RPMI8226 (cell line): ENCODE measurements around the gene COL4A3.
A peak's percentile ranks its signal among the peaks of the same experiment; 100 is the strongest.

Experiments used
- DNase-seq: peaks from one replicate; pipeline ENCODE4 v3.0.0-alpha.2; 2015

The COL4A3 gene

GRCh38 chr2:227296671-227297405 lies 132.4 kb downstream of the COL4A3 start:
- DNase-seq: no peak

GRCh38 chr2:227301523-227301922 lies 137.1 kb downstream of the COL4A3 start:
- no peak for DNase-seq

GRCh38 chr2:227308784-227309183 lies 144.4 kb downstream of the COL4A3 start:
- no peak for DNase-seq

DNA sequence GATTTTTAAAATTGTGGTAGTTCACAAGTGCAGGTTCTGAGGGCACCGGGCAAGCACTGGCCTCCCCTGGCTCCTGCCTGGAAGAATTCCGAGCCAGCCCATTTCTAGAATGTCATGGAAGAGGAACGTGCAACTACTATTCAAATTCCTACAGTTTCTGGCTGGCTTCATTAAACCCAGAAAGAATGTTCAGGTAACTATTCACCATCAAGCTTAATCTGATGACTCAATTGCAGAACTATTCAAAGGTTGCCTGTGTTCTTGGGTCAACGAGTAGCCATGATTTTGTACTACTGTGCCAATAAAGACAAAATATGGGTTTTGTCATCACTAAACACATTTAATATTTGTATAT lies 146.3 kb downstream of the COL4A3 start:
- no peak for DNase-seq

- no peak for DNase-seq
Observed at GRCh38 chr2:227311861-227312506, 147.6 kb downstream of the COL4A3 start.

DNA sequence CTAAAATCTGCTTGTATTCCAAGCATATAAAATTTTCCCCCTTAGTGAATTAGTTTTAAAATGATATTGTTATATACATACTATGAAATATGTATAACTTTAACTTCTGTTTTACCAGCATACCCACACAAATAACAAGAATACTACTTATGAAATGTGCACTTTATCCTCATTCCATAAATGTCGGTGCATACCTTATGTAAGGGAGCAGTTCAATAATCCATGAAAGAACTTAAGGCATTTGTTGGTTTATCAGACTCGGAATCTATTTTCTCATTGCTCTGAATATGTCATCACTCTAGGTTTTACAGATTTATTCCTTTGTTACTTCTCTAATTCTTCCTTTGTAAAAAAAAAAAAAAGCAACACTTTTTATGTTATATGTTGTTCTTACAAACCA lies 148.2 kb downstream of the COL4A3 start:
- no peak for DNase-seq

DNA sequence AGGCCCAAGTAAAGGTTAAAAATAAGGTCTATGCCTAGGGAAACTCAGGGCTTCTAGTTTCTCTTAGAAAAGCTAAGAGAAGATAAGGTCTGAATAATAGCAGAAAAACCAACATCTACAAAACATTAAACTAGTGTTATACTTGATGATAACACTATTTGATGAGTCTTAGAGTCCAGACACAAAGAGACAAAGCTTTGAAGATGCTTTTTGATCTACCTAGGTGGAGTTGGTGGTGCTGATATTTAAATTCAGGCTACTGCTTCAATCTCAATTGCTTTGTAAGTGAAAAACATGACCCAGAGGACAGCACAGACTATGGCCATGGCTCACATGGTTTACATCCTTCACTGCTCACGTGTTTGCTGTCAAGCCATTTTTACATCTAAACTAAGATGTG lies 148.9 kb downstream of the COL4A3 start:
- no peak for DNase-seq

DNA sequence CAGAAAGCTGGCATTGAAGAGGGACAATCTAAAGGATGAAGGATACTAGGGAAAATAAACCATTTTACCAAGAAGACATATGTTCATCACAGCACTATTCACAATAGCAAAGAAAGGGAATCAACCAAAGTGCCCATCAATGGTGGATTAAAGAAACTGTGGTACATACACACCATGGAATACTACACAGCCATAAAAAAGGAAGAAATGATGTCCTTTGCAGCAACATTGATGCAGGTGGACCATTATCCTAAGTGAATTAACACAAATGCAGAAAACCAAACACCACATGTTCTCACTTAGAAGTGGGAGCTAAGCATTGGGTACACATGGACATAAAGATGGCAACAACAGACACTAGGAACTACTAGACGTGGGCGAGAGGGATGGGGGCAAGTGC lies 153.4 kb downstream of the COL4A3 start:
- DNase-seq: no peak

DNA sequence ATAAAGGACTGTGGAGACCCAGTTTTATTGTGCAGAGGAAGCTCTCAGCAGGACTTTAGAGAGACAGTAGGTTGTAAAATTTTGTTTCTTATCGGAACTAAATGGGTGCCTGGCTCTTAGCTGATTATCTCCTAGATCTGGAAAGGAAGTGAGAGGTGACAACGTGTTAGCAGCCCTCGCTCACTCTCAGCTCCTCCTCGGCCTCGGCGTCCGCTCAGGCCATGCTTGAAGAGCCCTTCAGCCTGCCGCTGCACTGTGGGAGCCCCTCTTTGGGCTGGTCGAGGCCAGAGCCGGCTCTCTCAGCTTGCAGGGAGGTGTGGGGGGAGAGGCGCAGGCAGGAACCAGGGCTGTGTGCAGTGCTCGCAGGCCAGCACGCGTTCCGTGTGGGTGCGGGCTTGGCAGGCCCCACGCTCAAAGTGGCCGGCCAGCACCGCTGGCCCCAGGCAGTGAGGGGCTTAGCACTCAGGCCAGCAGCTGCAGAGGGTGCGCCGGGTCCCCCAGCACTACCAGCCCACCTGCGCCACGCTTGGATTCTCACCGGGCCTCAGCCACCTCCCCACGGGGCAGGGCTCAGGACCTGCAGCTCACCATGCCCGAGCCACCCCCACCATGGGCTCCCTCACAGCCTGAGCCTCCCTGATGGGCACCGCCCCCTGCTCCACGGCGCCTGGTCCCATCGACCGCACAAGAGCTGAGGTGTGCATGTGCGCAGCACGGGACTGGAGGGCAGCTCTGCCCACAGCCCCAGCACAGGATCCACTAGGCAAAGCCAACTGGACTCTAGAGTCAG lies 156.1 kb downstream of the COL4A3 start:
- DNase-seq: no peak

DNA sequence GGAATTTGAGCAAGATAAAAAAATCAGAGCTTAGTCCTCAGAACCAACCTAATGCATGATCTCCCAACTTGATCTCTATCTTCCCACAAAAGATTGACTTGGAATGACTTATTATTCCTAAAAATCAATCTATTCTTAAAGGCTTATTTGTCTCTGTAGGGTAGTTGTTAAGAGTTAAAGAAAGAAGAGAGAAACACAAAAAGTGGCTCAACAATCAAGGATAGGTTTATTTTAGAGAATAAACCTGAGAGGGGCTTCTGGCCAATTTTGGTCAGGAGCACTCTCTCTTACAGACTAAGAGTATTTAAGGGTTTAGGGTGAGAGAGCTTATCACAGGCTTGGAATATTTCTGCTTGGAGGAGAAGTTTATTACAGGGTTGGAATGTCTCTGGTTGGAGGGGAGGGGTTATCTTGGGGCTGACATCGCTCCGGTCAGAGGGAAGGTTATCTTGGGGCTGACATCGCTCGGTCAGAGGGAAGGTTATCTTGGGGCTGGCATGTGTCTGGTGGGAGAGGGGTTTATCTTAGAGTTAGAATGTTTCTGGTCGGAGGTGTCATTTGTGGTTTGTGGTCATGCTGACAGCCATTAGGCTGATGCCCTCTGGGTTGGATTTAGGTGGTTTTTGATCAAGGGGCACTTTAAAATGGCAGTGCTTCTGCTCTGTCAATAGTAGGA lies 158.2 kb downstream of the COL4A3 start:
- DNase-seq: no peak

DNA sequence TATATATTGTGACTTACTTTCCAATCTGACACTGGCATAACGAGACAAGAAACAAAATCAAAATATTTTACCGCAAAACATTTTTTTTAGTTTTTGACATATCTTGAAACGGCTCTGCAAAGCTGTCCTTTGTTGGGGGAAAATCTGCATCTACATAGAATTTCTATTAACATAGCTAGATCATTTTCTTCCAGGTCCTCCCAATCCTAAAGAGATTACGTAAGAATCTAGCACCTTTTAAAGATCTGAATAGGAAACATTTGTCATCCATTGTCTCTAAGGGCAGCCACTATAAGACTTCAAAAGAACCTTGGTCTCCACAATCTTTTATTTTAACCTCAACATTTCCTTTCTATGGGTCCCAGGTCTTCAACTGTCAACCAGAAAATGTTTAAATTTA lies 159.4 kb downstream of the COL4A3 start:
- no peak for DNase-seq

- peak; percentile 24 for DNase-seq
Observed at GRCh38 chr2:227324642-227324994, 160.2 kb downstream of the COL4A3 start.

DNA sequence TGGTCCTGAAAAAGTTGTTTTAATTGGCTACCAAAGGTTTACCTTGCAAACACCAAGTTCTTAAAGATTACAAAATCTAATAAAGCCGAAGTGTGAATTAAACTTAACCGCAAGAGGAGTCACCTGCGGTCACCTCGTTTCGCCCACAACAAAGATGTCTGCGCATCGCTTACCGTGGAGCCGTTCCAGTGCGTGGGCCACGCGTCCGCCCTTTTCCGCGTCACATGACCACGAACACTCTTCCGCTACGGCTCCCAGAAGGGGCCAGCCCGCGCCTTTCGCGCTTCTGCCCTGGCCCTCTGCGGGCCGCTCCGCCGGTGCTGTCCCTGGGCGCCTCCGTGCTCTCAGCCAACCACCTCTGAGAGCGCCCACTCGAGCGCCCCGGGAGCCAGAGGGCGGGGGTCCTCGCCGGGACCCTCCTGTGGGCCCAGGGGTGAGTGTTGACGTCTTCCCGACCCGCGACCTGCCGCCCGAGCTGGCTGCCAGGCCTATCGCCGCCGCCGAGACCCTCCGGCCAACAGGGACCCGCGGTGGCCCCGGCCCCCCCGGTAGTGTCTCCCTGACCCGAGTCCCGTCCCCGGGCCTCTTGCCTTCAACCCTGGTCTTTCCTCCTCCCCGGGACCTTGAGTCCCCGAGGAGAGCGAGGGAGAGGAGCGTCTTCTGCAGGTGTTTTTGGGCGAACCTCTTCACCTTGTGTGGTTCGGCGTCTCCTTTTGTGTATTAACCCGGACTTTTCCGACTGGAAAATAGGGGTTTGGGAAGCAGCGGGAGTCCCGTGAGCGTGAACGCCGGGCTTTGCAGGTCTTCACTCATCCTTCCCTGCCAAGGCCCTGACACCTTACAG lies 160.8 kb downstream of the COL4A3 start, which contains the start of gene MFF:
Gene MFF, plus strand, starts transcription at position 257 of the 844 bp plus-strand sequence. CDS start 5,415 bp downstream, outside the sequence.
- peak; percentile 92 for DNase-seq

DNA sequence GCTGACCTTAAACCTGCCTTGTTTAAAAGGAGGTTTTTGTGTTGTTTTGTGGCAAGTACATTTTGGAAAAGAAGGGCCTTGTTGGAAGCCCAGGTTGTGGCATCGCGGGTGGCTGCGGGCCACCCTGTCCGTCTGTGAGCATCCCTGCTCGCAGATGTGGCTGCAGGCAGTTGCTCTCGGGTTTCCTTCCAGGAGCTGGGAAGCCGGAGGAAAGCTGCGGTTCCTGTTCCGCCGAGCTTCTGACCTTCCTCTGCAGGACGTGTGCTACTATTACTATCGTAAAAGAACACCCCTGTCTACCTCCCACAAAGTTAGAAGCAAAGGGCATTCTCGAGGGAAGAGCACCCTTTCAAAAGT lies 161.4 kb downstream of the COL4A3 start:
- peak; percentile 21 for DNase-seq

GRCh38 chr2:227326783-227327182 lies 162.4 kb downstream of the COL4A3 start:
- no peak for DNase-seq

GRCh38 chr2:227335713-227336112 lies 171.3 kb downstream of the COL4A3 start:
- no peak for DNase-seq

GRCh38 chr2:227337442-227337841 lies 173.0 kb downstream of the COL4A3 start:
- DNase-seq: no peak

GRCh38 chr2:227339098-227339599 lies 174.7 kb downstream of the COL4A3 start:
- no peak for DNase-seq

GRCh38 chr2:227340106-227340505 lies 175.7 kb downstream of the COL4A3 start:
- DNase-seq: no peak

DNA sequence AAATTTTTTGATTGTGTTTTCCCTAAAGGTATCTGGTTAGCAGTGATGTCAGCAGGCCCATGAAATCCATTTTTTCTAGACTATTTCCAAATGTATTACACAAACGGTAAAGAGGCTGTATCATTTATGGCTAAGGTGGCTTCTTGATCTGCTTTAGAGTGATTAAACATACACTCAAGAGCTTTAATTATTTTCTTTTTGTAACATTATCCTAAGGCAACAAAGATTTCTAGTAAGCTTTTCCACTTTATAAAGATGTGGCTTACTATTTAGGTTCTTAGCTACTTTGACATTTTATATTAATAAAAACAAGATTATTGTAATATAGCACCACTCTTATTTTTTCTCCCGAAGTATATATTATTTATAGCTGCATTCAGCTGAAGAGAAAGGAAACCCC lies 177.1 kb downstream of the COL4A3 start:
- no peak for DNase-seq

GRCh38 chr2:227344231-227344630 lies 179.8 kb downstream of the COL4A3 start:
- no peak for DNase-seq

DNA sequence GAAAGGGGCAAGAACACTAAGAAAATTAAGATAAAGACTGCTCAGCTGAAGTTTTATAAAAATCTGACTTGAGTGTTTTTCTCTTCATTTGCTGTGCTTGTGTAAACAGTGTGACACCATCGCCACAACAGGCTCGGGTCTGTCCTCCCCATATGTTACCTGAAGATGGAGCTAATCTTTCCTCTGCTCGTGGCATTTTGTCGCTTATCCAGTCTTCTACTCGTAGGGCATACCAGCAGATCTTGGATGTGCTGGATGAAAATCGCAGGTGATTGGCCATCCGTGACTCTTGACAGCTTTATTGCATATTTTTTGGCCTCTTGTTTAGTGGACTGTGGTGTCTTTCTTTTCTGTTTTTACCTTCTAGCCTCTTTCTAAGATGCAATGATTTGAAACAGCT lies 182.7 kb downstream of the COL4A3 start:
- DNase-seq: no peak
